NCI-H748 treated with DMSO at 0.1 percent for 48 hours (cell line): Measurements from ENCODE around the gene SEMA4A.
A peak's percentile ranks its signal among the peaks of the same experiment; 100 is the strongest.
"Not testable (repeated sequence)": the region's sequence is repeated elsewhere in the genome, so short reads cannot be mapped to it uniquely, and the experiment has no call there.

Source experiments
- DNase-seq: peaks from one replicate; lab custom pipeline; 2025; lab: John Stamatoyannopoulos, UW

The SEMA4A gene

GRCh38 chr1:156119503-156120209, 33.7 kb upstream of the SEMA4A start:
- no peak for DNase-seq

DNA sequence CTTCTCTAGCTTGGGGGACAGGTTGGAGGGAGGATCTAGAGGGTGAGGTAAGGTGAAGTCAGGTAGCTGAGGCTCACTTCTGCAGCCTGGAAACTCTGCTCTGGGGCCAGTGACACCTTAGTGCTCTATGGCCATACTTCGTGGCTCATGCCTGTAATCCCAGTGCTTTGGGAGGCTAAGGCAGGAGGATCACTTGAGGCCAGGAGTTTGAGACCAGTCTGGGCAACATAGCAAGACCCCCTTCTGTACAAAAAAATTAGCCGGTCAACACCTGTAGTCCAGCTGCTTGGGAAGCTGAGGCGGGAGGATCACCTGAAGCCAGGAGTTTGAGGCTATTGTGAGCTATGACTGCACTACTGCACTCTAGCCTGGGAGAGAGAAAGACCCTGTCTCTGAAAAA, 33.1 kb upstream of the SEMA4A start:
- DNase-seq, result no peak

DNA sequence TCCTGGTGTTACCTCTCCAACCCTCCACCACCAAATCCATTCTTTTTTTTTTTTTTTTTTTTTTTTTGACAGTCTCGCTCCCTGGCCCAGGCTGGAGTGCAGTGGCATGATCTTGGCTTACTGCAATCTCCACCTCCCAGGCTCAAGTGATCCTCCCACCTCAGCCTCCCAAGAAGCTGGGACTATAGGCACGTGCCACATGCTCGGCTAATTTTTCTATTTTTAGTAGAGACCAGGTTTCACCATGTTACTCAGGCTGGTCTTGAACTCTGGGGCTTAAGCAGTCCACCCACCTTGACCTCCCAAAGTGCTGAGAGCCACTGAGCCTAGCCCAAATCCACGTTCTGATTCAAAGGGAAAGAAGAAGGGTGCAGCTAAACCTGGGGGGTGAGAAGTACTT, 32.4 kb upstream of the SEMA4A start:
- not testable (repeated sequence) for DNase-seq

DNA sequence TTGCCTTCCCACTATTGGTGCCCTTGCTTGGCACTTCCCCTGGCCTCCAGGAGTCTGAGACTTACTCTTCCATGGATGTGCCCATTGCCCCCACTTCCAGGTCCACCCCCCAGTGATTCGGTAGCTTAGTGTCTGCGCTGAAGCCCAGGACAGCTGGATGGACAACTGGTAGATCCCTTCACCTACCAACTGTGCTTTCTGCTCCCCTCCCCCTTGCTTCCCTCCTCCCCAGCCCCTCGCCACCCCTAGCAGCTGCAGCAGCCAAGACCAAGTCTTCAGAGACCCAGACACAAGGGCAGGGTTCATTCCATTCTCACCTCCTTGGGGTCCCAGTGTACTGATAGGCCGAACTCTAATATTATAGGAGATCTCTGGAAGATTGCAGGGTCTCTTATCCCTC, 31.9 kb upstream of the SEMA4A start:
- no peak for DNase-seq

DNA sequence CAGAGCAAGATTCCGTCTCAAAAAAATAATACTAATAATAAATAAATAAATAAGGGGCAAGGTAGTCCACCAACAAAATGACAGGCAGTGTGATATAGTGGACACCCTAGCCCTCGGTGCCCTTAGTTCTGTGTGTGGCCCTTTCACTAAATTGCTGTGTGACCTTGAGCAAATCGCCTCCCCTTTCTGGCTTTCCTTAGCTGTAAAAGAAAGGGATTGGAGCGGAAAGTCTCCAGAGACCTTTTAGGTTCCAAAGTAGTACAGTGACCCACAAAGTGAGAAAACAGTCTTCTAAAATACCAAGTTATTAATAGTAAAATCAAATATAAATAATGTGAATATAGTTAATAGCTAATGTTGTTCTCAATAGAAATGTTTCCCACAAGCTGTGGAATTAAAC, 31.3 kb upstream of the SEMA4A start:
- no peak for DNase-seq

GRCh38 chr1:156122519-156123355, 30.6 kb upstream of the SEMA4A start:
- no peak for DNase-seq

GRCh38 chr1:156123356-156124196, 29.8 kb upstream of the SEMA4A start:
- peak; percentile 74 for DNase-seq

DNA sequence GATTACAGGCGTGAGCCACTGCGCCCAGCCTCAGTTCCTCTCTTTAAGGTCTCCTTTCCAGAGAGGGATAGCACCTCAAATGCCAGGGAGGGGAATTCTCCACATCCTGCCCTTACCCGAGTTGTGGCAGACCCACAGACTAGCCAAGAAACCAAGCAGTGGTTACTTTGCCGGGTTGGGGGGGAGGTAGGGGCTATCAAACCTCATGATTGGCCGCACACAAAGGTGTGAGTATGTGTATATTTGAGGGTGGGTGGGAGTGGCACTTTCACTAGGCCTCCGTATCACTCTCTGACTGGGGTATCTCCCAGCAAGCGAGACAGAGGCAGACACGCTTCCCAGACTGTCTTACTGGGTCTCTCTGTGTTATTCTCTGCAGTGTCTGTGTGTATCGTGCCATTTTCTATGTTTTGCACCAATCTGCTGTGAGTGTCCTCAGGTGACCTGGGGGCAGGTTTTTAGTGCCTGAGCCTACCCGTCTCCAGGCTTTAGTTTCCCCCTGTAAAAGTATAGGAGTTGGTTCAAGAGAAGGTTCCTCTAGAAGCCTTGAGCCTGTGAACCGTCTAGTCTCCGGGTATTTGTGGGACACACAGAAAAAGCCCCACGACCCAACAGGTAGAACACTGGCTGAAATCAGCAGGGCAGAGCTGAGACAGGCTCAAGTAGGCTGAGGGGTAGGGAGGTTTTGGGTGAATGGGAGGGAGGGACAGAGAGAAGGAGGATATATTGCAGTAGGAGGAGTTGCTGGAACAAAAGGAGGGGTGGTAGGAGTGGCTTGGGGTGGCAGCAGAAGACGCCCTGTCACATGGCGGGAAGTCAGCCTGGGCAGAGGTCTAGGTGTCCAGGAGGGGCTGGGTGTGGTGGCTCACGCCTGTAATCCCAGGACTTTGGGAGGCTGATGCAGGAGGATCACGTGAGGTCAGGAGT, 28.6 kb upstream of the SEMA4A start:
- DNase-seq, result no peak

DNA sequence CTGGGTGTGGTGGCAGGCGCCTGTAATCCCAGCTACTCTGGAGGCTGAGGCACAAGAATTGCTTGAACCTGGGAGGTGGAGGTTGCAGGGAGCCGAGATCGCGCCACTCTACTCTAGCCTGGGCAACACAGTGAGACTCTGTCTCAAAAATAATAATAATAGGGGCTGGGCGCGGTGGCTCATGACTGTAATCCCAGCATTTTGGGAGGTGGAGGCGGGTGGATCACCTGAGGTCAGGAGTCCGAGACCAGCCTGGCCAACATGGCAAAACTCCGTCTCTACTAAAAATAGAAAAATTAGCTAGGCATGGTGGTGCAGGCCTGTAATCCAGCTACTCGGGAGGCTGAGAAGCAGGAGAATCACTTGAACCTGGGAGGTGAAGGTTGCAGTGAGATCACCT, 27.8 kb upstream of the SEMA4A start:
- not testable (repeated sequence) for DNase-seq

- no peak for DNase-seq
Observed at GRCh38 chr1:156126043-156126629, 27.2 kb upstream of the SEMA4A start.

- no peak for DNase-seq
Observed at GRCh38 chr1:156126630-156127534, 26.5 kb upstream of the SEMA4A start.

DNA sequence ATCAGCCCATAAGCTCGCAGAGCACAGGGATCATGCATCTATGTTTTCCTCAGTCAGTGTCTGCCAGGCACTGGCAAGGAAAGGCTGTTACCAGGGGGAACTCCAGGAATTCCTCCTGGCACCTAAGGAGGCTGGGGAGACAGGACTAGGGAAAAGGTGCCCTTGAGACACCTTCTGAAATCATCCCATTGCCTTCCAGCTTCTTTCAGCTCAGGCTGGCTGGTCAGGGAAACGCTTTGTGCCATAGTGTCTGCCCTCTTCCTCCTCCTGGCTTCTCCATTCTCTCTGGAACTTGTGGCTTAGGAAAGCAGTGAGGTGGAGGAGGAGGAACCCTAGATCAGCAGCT, 25.1 kb upstream of the SEMA4A start:
- DNase-seq, result no peak

GRCh38 chr1:156128654-156129597, 24.5 kb upstream of the SEMA4A start:
- no peak for DNase-seq

DNA sequence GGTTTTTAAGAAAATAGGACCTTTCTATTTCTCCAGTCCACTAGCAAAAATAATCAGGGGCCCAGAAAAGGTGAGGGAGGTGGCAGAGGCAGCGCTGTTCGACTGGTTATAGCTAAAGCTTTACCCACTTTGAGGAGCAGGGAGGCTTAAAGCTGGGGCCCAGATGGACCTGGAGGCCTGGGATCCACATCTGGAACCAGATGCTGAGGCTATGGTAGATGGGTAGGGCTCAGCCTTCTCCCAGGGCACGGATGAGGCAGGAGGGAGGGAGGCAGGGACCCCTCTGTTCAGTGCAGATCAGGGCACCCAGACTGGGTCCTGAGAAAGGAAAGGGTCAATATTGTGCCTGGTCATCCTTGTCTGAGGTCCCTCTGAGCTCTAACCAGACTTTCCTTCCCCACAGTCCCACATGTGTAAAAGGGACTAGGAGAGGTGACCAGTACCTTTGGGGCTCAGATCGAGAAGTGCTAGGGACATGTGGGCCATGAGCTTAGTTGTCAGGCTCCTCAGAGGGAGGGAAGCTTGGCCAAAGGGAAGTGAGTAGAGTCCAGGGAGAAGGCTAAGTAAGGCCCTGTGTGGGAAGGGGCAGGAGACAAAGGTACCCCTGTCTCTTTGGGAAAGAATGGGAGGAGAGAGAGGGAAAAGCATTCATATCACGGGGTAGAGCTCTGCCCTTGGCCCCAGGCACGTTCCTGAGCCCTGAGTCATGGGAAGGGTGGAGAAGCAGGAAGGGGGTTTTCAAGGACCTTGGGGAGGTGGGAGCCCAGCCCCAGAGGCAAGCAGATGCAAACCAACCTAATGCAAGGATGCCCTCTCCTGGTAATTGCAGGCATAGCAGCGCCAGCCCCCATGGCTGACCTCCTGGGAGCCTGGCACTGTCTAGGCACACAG, 23.5 kb upstream of the SEMA4A start:
- DNase-seq, result peak; percentile 17

DNA sequence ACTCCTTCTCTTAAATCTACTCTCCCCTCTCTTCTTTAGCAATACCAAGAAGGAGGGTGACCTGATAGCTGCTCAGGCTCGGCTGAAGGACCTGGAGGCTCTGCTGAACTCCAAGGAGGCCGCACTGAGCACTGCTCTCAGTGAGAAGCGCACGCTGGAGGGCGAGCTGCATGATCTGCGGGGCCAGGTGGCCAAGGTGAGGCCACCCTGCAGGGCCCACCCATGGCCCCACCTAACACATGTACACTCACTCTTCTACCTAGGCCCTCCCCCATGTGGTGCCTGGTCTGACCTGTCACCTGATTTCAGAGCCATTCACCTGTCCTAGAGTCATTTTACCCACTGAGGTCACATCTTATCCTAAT, 22.8 kb upstream of the SEMA4A start:
- no peak for DNase-seq

DNA sequence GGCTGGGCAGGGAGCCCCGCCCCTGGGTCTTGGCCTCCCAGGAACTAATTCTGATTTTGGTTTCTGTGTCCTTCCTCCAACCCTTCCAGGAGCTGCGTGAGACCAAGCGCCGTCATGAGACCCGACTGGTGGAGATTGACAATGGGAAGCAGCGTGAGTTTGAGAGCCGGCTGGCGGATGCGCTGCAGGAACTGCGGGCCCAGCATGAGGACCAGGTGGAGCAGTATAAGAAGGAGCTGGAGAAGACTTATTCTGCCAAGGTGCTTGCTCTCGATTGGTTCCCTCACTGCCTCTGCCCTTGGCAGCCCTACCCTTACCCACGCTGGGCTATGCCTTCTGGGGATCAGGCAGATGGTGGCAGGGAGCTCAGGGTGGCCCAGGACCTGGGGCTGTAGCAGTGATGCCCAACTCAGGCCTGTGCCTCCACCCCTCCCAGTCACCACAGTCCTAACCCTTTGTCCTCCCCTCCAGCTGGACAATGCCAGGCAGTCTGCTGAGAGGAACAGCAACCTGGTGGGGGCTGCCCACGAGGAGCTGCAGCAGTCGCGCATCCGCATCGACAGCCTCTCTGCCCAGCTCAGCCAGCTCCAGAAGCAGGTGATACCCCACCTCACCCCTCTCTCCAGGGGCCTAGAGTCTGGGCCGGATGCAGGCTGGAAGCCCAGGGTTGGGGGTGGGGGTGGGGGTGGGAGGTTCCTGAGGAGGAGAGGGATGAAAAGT, 18.5 kb upstream of the SEMA4A start:
- DNase-seq, result no peak
